ENCODE measurements around the gene GRIN2C. TPM values are rescaled to one million over a fixed set of nuclear protein-coding genes. Genes with fewer than 3 reads are reported as not detected.

The GRIN2C gene
- polyA plus RNA-seq, 6 donors from 2014 or later, result 0.04 to 0.05 TPM; not detected in 4

DNA sequence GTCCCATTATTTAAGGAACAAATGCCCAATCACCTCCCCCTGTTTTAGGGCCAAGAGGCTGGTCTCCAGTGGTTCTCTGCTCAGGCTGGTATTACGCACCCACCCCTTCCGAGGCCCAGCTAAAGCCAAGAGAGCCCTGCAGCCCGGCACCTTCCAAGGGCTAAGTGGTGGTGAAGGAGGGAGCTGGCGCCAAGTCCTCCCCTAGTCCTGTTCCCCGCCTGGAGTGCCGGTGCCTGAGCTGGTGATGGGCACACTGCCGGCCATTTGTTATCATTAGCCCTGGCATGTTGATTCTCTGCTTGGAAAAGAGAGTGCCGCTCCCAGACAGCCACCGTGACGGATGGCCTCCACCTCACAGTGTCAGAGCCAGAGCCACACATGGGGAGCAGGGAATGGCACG is 31.9 kb downstream of the GRIN2C start:
- peak overlapping the region in 1 of 8 donors; percentile 25 for H3K4me3 Mint-ChIP-seq
- no peak overlapping the region for H3K27ac Mint-ChIP-seq
- H3K4me1 Mint-ChIP-seq, result peaks cover 8 to 10% (median 8%) of the 10 kb centered on the region in 3 donors
- no peak for ATAC-seq (ENCODE audit: low read depth in 2 of 2)
- no peaks in the 10 kb centered on the region for H3K27me3 Mint-ChIP-seq
- no peaks in the 10 kb centered on the region for H3K9me3 Mint-ChIP-seq
- H3K36me3 Mint-ChIP-seq, result no peaks in the 10 kb centered on the region
- no peak for DNase-seq

DNA sequence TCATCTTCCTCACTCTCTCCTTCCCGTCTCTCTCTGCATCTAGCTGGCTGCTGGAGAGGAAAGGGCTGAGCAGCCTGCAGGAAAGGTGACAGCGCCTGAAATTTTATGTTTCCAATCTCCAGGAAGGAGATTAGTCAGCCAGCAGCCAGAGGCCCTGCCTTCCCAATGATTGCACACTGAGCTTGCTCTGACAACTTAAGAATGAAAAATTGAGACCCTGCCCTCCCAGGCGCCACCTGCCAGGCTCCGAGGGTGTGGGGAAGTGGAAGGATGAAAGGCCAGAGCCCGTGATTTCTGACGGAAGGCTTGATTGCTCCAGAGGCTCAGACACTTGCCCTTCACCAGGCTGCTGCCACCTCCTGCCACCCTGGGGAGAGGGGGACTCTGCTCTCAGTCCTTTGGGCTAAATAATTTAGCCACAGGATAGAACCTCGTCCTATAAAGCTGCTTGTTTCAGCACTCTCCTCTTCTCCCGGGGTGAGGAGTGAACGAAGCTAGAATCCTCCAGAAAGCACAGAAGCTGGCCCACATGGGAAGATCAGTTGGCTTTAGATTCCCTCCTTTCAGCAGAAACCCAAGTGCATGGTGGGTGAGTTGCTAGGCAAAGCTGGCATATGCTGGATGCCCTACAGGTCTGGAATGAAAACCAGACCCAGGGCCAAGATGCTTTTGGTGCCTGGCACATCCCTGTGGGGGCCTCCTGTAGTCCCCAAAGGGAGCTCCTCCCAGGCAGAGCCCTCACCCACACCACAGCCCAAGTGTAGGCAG is 33.5 kb downstream of the GRIN2C start:
- Mint-ChIP-seq H3K4me1 (no peaks in the 10 kb centered on the region), H3K27me3 (no peaks in the 10 kb centered on the region), H3K36me3 (no peaks in the 10 kb centered on the region), H3K9me3 (no peaks in the 10 kb centered on the region), H3K27ac (no peak overlapping the region), H3K4me3 (no peak overlapping the region)
- no peak for DNase-seq
- no peak for ATAC-seq (ENCODE audit: low read depth in 2 of 2)

DNA sequence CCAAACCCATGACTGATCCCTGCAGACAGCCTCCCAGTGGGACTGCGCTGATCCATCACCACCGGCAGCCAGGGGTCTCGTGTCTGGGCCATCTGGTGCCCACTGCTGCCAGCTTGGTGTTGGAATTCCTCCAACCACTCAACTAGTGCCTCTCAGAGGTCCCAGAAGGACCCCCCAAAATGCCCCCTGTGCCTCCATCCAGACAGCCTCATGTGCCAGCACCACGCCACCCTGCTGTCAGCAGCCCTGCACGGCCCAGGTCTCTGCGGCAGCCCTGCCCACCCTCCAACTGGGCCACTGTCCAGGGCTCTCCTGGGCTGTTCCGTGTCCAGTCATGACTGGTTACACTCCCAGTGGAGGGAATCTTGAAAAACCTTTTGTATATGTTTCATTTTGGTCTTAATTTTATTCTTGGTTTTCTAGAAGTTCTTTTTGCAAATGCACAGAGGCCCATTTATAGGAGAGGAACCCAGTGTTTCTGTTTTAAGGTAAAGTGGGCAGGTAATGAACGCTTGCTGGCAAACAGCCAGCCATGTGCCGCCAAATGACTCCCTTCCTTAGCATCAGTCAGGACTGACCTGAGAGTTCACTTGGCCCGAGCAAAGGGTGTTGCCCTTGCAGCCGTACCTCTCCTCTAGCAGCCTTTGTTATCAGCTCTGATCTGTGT is 34.6 kb downstream of the GRIN2C start:
- no peak overlapping the region for H3K4me3 Mint-ChIP-seq
- no peak overlapping the region for H3K27ac Mint-ChIP-seq
- H3K36me3 Mint-ChIP-seq, result no peaks in the 10 kb centered on the region
- no peaks in the 10 kb centered on the region for H3K4me1 Mint-ChIP-seq
- DNase-seq (no peak), ATAC-seq (ENCODE audit: low read depth in 2 of 2) (no peak)
- H3K27me3 Mint-ChIP-seq, result no peaks in the 10 kb centered on the region
- no peaks in the 10 kb centered on the region for H3K9me3 Mint-ChIP-seq

DNA sequence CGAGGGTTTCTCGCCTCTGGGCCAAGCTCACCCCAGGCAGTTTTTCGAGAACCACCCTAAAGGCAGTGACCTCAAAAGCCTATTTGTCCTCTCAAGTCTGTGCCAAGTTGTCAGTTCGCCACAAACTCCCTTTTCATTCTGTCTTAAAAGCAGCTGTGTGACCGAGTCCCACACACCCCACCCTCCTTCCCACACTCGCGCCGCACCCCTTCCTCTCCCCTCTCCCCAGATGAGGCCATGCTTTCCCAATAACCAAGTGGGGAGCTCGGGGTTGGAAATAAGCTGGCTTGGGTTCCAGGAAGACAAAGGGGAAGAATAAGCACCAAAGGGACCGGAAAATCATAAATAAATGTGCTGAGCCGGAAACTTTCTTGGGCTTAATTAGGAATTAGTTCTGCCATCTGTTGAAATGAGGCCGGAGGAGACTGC is 36.7 kb downstream of the GRIN2C start:
- no peaks in the 10 kb centered on the region for H3K9me3 Mint-ChIP-seq
- DNase-seq (no peak), ATAC-seq (ENCODE audit: low read depth in 2 of 2) (no peak)
- no peak overlapping the region for H3K4me3 Mint-ChIP-seq
- no peaks in the 10 kb centered on the region for H3K4me1 Mint-ChIP-seq
- H3K27ac Mint-ChIP-seq, result no peak overlapping the region
- H3K36me3 Mint-ChIP-seq, result peaks cover 0 to 8% of the 10 kb centered on the region in 2 donors
- H3K27me3 Mint-ChIP-seq, result no peaks in the 10 kb centered on the region

DNA sequence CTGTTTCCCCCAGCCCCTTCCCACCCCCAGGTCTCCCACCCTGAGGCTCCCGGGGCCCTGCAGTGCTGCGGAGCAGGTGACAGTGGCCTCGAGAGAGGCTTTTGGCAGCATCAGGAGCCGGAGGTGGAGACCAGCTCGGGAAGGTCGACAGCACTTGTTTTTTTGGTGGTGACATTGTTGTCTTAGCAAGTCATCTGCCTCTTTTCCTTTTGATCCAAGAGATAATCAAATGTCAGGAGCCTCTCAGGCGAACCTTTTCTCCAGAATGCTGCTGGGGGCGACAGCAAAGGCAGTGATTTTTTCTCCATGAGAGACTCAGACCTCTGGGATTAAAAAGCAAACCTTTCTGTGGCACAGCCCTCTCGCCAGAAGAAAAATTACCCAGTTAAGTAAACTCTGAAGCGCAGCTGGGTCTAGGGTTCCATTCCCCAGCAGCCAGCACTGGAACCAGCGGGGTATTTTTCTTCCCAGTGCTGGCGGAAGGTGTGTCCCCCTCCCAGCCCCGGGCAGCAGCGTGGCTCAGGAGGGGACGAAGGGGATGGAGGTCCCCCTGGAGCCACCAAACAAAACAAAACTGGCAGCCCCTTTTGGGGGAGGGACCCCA is 37.2 kb downstream of the GRIN2C start:
- Mint-ChIP-seq H3K9me3 (no peaks in the 10 kb centered on the region), H3K36me3 (peaks cover 0 to 8% of the 10 kb centered on the region in 2 donors), H3K4me1 (no peaks in the 10 kb centered on the region), H3K4me3 (no peak overlapping the region), H3K27me3 (no peaks in the 10 kb centered on the region), H3K27ac (no peak overlapping the region)
- no peak for ATAC-seq (ENCODE audit: low read depth in 2 of 2)
- DNase-seq, result no peak

GRCh38 chr17:74821655-74822334 is 37.9 kb downstream of the GRIN2C start:
- no peaks in the 10 kb centered on the region for H3K27me3 Mint-ChIP-seq
- H3K4me1 Mint-ChIP-seq, result no peaks in the 10 kb centered on the region
- ATAC-seq (ENCODE audit: low read depth in 2 of 2), result no peak
- H3K4me3 Mint-ChIP-seq, result no peak overlapping the region
- peak overlapping the region in 1 of 6 donors; percentile 44 for H3K27ac Mint-ChIP-seq
- no peak for DNase-seq
- H3K36me3 Mint-ChIP-seq, result peaks cover 0 to 8% of the 10 kb centered on the region in 2 donors
- H3K9me3 Mint-ChIP-seq, result no peaks in the 10 kb centered on the region

- peak overlapping the region in 1 of 6 donors; percentile 12 for H3K27ac Mint-ChIP-seq
- H3K36me3 Mint-ChIP-seq, result peaks cover 0 to 8% of the 10 kb centered on the region in 2 donors
- no peaks in the 10 kb centered on the region for H3K27me3 Mint-ChIP-seq
- H3K9me3 Mint-ChIP-seq, result no peaks in the 10 kb centered on the region
- H3K4me1 Mint-ChIP-seq, result peaks cover 0 to 3% (median 0%) of the 10 kb centered on the region in 3 donors
- ATAC-seq (ENCODE audit: low read depth in 2 of 2), result no peak
- H3K4me3 Mint-ChIP-seq, result no peak overlapping the region
- no peak for DNase-seq
Measured at GRCh38 chr17:74819801-74820436, 39.8 kb downstream of the GRIN2C start.

DNA sequence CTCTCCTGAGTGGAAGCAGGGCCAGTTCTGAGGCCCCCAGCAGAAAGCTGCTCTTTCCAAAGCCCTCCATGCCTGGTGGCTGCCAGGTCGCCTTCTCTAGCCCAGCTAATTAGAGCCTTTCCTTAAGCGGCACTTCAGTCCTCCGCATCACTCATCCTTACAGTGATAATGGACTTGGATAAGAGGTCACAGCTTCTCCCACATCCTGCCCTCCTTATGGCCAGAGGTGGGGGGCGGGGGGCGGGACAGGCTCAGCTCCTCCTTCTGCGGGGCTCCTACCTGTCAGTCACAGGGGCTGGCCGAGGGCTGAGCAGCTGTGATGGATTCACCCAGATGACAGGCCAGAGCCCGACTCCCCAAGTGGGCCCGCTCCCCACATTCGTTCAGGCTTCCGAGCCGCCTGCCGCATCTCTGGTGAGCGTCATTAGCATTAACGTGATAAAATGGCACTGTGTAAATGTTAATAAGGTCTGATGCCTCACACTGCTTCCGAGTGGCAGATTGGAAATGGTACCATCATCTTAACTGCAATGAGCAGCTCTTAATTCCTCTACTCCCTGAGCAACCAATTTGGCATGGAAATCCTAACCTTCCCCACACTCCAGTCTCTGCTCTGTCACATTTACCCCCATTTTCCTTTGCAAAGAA is 41.3 kb downstream of the GRIN2C start:
- ATAC-seq (ENCODE audit: low read depth in 2 of 2) (no peak), DNase-seq (no peak)
- no peak overlapping the region for H3K27ac Mint-ChIP-seq
- H3K4me1 Mint-ChIP-seq, result peaks cover 0 to 5% (median 3%) of the 10 kb centered on the region in 3 donors
- H3K4me3 Mint-ChIP-seq, result no peak overlapping the region
- H3K27me3 Mint-ChIP-seq, result no peaks in the 10 kb centered on the region
- no peaks in the 10 kb centered on the region for H3K9me3 Mint-ChIP-seq
- peaks cover 0 to 8% of the 10 kb centered on the region in 2 donors for H3K36me3 Mint-ChIP-seq

DNA sequence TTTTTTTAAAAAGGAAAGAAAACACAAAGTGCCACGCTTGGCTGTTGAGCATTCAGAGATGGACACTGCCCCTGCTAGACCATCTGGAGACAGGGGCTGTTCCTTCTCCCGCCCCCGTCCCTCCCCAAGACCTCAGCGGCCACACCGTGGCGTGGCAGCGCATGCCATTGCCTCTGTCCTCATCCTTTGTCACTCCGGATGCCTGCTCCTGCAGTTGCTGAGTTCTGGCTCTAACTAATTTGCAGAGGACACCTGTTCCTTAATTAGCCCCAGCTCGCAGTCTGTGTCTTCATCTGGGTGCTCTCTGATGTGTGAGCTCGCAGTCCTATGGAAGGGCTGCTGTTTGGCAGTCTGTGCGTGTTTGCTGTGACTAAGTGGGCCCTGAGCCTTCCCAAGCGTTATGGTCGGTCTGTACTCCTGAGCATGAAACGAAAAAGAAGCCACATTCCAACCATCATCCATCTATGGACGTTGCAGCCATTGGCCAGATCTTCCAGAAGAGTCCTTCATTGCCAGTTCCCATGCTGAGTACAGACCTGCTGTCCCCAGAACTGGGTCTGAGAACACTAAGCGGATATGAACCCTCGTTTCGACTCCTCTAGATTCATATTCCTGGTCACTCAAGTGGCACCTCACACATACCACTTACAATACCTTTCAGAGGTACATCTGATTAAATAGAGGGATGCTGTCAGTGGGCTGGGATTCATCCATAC is 42.6 kb downstream of the GRIN2C start:
- ATAC-seq (ENCODE audit: low read depth in 2 of 2), result no peak
- no peaks in the 10 kb centered on the region for H3K27me3 Mint-ChIP-seq
- H3K4me1 Mint-ChIP-seq, result peaks cover 0 to 9% (median 3%) of the 10 kb centered on the region in 3 donors
- no peak overlapping the region for H3K27ac Mint-ChIP-seq
- no peak for DNase-seq
- peaks cover 0 to 8% of the 10 kb centered on the region in 2 donors for H3K36me3 Mint-ChIP-seq
- no peaks in the 10 kb centered on the region for H3K9me3 Mint-ChIP-seq
- peak overlapping the region in 1 of 8 donors; percentile 44 for H3K4me3 Mint-ChIP-seq

GRCh38 chr17:74815550-74816370 is 43.9 kb downstream of the GRIN2C start:
- Mint-ChIP-seq H3K4me1 (peaks cover 0 to 9% (median 3%) of the 10 kb centered on the region in 3 donors), H3K27ac (peak overlapping the region in 2 of 6 donors; percentile 61 to 63), H3K36me3 (peaks cover 0 to 8% of the 10 kb centered on the region in 2 donors), H3K4me3 (no peak overlapping the region), H3K9me3 (no peaks in the 10 kb centered on the region), H3K27me3 (no peaks in the 10 kb centered on the region)
- no peak for DNase-seq
- no peak for ATAC-seq (ENCODE audit: low read depth in 2 of 2)

DNA sequence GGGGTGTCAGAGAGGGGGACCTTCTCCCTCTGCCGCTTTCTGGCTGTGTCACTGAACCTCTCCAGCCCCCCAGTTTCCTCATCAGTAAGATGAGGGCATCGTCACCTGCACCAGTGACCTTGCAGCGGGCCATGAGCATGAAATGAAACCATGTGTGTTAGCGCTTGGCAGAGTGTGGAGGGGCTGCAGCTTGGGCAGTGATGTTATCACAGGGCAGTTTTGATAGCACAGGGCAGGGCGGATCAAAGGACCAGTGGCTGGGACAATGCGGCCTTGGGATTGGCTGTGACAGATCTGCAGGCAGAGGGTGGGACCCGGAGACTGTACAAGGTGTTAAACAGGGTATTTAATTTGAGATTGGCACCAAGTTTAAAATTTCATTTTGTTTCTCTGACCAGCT is 44.6 kb downstream of the GRIN2C start:
- Mint-ChIP-seq H3K36me3 (peaks cover 2 to 12% of the 10 kb centered on the region in 2 donors), H3K4me1 (peaks cover 0 to 9% (median 3%) of the 10 kb centered on the region in 3 donors), H3K4me3 (peak overlapping the region in 1 of 8 donors; percentile 33), H3K9me3 (no peaks in the 10 kb centered on the region), H3K27me3 (no peaks in the 10 kb centered on the region), H3K27ac (peak overlapping the region in 1 of 6 donors; percentile 56)
- DNase-seq (no peak), ATAC-seq (ENCODE audit: low read depth in 2 of 2) (no peak)
